HG03060 (cell line): ENCODE data around the gene NTSR2.
"Not testable (repeated sequence)": the region's sequence is repeated elsewhere in the genome, so short reads cannot be mapped to it uniquely, and the experiment has no call there.

Experiments used
- ATAC-seq: cut with Tn5 transposase; IDR thresholded peaks from one replicate; pipeline ENCODE4 v1.9.1; 2021; ENCODE audit warnings: low read depth, moderate number of reproducible peaks; ENCODE audit not compliant: unreplicated experiment

NTSR2 gene

DNA sequence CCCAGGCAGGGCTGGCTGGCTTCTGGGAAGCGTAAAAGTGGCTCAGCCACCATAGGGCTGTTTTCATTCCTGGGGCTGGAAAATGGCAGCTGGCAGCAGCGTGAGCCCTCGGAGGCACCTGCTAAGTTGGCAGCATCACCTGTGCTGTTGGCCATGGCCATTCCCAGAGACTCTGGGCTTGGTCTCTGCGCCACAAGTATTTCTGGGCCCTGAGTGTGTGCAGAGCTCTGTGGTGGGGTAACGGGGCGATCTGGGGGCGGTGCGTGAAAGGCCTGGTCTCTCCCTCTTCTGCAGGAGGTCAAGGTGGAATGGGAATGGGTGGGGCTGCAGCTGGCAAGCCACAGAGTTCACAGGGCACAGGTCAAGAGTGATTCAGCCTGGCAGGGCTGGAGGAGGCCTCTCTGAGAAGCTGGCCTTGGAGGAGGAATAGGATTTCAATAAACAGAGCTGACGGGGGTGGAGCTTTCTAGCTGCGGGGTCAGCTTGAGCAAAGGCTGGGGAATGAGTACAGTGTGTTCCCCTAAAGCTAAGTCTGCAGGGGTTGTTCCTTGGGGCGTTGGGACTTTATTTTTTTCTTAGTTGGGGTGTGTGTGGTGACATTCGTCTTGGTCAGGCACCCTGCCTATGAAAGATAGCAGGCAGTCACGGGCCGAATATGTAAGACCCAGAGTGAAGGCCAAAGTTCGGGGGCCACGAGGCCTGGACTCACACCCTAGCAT is 10.3 kb upstream of the NTSR2 start:
- no peak for ATAC-seq

DNA sequence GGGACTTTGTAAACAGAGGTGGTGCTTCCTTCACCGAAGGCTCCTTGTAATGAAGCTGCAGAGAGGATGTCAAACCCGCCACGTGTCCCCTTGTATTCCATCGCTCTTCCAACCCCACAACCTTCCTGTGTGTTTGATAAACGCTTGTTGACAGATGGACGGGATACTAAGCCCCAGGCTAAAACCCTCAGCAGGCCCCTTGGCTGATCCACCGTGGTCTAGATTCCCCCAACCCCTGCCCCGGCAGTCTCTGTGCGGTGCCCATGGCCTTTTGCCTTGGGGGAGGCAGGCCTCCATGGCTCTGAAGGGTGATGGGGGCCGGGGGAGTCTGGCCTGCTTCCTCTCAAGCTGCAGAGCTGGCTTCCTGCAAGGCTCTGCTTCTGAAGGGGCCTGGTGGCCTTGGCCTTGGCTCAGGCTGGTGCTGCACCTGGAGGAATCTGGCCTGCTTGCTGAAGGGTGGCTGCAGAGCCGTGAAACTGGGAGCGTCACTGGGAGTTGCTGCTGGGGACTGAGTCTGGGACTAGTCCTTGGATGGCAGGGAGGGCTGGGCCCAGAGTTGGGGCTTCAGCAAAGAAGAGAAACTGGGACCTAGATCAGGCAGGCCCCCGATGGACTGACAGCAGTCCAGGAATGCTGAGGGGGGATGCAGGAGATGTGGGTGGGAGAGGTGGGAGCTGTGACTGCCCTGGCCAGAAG is 9.6 kb upstream of the NTSR2 start:
- no peak for ATAC-seq

DNA sequence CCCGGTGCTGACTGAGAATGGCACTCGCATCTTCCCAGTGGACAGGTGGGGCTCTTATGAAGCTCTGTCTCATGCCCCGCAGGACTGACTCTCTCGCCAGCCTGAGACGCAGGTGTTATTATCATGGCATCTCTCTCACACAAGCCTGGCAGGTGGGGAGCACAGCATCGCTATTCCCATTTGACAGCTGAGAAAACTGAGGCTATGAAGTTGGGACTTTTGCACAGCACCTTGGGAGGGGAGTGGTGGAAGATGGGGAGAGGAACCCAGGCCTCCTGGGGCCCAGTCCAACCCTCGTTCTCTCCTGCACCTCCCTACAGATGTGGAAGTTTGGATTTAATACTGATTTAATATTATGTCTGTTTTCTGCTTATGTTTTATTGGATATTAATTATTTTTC is 9.0 kb upstream of the NTSR2 start:
- no peak for ATAC-seq

DNA sequence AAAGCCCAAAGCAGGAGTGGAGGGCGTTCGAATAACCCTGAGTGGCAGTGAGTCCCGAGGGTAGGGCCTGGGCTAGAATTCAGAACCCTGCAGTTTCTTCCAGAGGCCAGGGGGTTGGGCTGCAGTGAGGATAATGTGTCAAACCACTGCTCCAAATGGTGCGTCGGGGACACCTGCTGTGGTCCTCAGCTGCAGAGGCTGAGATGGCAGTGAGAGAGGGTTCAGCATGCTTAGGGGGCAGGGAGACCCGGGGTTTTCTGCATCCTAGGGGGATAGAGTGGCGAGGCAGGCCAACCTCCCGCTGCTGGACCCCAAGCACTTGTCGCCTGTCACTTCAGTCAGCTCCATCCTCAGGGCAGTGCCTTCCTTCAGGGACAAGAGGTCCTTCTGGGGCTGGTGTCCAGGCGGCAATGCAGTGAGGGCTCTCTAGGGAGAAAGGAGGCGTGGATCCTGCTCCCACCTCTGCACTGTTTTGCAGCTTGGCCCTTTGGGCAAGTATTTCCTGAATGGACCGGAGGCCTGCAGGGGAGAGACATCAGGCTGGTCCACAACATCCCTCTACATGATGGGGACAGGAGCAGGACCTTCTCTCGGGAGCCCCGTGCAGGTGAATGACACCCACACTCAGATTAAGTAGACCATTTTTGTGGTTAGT is 8.4 kb upstream of the NTSR2 start:
- ATAC-seq, result no peak

DNA sequence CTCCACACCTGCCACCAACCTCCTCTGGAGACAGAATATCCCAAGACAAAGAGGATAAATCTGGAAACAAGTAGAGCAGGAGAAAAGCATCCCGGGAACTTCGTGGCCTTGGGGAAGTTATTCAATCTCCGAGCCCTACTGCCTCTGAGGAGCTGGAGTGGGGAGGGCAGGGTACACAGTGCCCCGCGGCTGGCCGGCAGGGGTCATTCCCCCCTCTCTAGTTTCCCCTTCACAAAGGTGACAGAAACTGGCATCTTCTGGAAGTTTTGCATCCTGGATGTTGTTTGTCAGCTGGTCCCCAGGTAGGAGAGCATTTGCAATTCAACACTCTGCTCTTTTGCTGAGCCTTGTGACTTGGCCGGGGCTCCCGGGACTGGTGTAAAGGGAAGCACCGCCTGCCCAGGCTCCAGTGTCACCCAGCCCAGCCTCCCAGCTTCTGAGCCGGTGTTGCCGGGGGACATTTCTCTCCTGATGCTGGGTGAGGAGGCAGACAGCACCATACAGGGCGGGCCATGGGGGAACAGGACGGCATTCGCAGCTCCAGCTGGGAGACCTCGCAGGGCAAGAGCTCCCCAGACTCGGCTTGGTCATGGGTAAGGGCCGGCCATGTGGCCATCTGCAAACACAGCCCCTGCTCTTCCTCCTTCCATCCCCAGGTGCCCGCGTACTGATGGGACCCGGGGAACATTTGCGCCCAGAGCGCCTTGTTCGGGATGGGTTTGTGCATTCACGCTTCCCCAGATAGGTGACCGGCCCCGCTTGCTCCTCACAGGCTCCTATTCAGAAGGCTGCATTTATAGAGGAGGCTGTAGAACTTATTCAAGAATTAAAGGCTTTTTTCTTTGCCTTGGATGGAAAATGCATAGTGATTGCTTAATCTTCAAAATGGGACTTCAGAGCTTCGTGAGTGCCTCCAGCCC is 7.4 kb upstream of the NTSR2 start:
- no peak for ATAC-seq

DNA sequence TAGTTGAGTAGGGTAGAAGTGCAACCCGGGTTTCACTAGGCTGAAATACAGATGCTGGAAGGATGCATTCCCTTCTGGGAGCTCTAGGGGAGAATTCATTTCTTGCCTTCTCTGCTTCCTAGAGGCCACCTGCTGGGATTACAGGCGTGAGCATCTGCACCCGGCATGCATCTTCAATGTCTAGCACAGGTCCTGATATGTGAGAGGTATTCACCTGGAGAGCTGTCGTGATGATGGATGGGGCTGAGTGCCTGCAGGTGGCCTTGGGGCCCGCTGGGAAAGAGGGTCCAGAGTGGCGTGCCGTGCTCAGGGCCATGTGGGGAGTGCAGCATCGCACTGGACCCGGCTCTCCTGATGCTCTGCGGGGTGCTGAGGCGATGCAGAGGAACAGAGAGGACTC is 6.6 kb upstream of the NTSR2 start:
- ATAC-seq, result no peak

DNA sequence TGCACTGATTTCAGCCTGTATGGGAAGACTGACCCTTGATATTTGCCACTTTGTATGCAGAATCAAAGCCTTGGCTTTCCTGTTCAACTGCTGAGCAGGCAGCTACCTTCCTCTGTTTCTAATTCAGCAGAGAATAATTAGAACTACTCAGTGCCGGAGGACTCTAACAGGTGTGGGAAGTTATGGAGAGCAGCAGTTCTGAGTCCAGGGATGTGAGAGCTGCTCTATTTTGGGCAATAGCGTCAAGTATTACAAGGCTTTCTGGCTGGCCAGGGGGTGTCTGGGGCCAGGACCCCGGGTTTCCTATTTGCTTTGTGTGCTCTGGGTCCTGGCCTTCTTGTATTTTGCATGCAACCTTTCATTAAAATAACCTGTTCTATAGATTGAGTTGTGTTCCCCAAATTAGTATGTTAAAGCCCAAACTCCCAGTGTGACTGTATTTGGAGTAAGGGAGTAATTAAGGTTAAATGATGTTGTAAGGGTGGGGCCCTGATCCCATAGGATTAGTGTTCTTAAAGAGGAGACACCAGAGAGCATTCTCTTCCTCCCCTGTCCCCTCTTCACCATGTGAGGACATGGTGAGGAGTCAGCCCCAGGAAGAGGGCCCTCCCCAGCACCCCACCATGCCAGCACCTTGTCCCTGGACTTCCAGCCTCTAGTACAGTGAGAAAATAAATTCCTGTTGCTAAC is 5.6 kb upstream of the NTSR2 start:
- ATAC-seq, result no peak

DNA sequence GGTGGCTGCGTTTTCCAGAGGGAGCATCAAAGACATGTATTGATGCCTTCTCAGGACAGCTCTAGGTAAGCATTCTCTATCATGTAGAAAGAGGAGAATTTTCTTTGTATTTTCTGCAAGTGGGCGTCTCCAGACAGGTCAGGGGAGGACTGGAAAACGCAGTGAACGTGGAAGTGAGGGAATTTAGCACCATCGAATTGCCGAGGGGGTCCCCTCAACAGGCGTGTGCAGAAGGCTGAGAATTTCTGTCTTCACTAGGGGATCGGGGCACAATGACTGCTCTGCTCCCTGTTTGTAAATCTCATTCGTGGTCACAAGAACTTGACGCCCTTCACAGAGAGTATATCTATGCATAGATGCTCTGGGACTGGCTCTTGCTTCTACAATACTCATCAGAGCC is 5.0 kb upstream of the NTSR2 start:
- no peak for ATAC-seq

DNA sequence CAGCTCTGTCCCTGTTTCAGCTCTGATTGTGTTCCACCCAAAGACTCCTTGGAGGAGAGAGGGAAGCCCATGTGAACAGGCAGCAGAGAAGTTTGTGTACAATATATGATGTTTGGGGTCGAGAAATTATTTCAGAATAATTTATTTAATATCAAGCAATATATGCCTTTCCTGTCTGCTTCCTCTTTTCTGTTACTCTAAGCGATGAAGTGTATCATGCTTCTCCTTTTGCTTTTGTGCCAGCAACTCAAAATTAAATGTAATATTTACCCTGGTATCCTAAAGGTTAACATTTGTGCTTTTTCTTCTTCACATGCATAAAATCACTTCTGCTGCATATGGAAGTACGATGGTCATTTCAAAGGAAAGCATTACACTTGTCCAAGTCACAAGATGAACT is 2.4 kb upstream of the NTSR2 start:
- ATAC-seq, result no peak

DNA sequence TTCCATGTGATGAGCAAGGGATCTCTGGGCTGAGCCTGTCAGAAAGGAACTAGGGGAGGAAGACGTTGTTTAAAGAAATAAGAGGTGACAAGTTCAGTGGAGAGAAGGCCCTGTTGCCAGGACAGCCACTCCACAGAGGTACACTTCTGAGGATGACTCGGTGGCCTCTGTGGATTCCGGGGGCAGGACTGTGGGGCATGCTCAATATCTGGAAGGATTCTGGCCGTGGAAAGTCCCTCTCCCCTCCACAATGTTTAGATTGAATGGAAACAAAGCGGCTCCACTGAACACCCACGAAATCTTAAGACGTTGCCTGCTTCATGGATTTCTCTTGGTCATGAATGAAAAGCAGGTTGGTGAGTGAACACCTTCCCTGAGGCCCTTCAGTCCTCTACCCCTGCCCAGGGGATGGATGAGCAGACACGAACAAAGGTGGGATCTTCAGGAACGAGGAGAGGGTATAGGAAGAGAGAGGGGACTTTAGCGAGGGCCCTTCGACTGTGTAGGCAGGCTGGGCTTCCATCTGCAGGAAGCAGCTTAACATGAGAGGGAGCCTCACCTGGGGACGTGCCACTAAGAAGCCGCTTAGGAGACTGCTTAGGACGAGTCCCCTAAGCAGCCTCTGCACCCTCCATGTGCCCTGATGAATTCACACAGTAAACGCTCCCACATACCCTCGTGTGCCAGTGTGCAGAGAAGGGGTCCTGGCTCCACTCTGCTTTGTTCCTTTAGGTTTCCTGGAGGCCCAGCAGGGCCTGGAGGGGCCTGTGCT is 1.9 kb downstream of the NTSR2 start:
- no peak for ATAC-seq

DNA sequence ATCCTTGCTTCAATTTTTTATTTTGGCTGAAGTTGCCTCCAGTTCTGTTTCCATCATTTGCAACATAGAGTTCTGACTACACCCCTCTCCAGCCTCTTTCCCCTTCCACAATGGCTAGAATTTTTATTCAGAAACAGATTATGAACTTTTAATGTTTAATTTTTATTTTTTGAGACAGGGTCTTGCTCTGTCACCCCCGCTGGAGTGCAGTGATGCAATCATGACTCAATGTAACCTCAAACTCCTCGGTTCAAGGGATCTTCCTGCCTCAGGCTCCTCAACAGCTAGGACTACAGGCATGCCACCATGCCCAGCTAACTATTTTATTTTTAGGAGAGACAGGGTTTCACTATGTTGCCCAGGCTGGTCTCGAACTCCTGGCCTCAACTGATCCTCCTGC is 2.8 kb downstream of the NTSR2 start:
- no peak for ATAC-seq

DNA sequence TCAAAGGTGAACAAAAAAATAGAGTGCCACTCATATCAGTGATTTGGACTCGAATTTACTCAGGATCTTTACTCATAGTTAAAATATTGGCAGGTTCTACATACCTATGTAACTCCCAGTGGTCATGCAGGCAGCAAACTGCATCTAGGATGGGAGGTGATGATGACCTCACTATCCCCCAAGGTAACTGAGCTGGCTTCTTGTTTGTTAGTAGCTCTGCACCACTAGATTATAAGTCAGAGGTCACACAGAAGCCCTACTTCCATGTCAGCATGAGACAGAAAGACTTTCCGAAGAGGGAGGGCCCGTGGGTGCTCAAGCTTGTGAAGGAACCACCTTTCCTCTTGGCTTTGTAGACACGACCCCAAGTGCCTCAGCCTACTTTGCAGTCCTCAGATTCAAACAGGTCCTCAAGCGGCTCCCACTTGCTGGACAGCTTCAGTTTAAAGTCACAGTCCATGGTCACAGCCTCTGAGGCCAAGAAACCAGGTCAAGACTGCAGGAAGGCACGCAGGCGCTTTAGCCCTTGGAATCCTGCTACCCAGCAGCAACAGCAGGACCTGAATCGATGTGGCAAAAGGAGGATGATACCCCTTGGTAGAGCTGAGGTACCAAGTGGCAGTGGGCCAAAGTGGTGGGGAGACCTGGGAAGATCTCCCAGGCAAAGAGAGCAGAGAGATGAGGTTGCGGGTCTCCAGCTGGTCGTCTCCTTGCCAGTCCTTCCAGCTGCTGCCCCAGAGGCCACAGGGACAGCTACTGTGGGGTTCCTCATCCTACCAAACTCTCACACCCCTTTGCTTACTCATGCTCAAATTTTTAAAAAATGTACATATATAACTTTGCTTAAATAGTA is 4.3 kb downstream of the NTSR2 start:
- no peak for ATAC-seq

DNA sequence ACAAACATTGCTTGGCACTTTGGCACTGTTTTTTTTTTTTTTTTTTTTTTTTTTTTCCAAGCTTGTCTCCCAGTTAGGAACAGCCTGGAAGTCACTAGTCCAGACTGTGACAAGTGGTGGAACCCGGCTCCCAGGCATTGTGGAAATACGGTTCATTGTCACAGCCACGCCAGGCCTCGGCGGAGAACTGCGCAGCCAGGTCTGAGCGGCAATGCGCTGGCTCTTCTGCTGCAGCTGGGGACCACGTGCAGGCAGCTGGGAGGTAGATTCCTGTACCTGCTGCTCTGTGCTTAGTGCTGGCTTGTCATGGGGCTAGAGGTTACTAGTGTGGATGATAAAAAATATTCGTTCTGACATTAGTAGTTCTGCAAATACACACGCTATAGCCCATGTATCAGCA is 5.0 kb downstream of the NTSR2 start:
- ATAC-seq, result no peak

DNA sequence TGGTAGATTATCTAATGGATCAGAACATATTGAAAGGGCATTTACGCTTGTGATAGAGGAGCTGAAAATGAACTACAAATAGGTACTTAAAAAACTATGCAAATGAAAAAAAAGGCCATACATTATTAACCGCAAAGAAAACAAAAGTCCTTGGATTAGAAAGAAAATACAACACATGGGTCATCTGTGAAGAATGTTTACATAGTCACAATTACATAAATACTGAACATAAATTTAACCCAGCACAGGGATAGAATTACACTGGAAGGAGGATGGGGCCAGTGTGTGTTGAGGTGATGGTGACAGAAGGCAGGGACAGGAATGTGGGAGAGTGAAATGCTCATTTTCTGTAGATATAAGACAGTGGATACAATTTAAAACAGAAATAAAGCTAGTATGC is 6.6 kb downstream of the NTSR2 start:
- ATAC-seq, result no peak

DNA sequence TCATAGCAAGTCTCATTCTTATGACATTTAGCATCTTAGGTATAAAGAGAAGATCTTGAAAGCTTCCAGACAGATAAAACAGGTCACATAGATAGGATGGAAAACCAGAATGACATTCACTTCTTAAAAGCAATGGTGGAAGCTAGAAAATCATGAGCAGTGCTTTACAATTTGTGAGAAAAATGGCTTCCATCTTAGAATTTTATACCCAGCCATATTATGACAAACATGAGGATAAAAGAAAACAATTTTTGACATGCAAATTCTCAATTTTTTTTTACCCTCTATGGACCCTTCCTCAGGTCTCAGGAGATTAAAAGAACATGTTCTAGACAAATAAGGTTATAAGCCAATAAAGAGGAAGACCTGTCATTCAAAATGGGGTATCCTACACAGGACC is 7.1 kb downstream of the NTSR2 start:
- ATAC-seq, result no peak

DNA sequence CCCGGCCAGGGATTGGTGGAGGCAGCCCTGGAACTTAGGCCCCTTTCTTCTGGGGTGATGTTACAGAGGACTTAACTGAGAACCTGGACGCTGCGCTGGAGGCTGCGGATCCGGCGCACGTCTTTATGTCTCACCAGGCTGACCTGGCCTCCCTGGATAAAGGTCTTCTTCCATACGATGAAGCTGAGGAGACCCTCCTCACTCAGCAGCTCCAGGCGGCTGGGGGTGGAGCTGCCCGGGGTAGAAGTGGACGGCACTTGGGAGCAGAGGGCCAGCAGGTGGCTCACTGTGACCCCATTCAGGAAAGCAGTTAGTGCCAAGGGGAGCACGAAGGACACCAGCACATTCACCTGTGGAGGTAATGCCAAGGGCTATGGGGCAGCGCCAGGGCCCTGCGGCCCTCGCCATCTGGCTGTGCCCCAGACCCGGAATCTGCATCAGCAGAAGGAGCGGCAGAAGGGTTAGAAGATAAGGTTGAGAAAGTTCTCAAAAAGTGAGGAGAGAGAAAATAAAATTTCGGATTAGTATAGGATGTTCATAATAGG is 8.0 kb downstream of the NTSR2 start:
- no peak for ATAC-seq

DNA sequence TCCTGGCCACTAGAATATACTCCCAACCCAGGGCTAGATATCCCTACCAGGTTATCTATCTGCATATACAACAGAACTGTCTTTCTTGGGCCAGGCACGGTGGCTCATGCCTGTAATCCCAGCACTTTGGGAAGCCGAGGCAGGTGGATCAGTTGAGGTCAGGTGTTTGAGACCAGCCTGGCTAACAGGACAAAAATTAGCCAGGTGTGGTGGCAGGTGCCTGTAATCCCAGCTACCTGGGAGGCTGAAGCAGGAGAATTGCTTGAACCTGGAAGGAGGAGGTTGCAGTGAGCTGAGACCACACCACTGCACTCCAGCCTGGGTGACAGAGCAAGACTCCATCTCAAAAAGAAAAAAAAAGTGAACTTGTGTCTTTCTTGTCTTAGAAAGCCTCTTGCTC is 9.6 kb downstream of the NTSR2 start:
- ATAC-seq, result not testable (repeated sequence)

DNA sequence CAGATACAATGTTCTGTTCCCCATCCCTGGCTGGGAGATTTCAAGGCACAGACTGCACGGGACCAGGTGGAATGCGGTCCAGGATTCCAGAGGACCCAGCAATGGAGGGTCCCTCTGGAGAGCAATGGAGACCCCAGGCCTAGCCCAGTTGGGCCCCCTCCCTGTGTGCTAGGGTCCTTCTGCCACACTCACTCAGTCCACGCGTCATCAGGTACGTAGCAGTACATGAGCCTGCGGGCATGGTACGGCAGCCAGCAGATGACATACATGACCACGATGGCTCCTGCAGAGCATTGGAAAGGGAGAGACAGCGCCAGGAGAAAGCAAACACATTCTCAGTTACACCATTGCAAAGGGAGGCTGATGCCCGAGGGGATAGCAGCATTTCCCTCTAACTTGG is 10.1 kb downstream of the NTSR2 start:
- ATAC-seq, result no peak
